ENCODE data around the gene TAF7L. TPM values are rescaled to one million over a fixed set of nuclear protein-coding genes. Genes with fewer than 3 reads are reported as not detected.
"Not testable (repeated sequence)": the region's sequence is repeated elsewhere in the genome, so short reads cannot be mapped to it uniquely, and the experiment has no call there.

Gene TAF7L, protein sequence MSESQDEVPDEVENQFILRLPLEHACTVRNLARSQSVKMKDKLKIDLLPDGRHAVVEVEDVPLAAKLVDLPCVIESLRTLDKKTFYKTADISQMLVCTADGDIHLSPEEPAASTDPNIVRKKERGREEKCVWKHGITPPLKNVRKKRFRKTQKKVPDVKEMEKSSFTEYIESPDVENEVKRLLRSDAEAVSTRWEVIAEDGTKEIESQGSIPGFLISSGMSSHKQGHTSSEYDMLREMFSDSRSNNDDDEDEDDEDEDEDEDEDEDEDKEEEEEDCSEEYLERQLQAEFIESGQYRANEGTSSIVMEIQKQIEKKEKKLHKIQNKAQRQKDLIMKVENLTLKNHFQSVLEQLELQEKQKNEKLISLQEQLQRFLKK
- total RNA-seq (2021) (0.24 and 0.25 TPM in 2 replicates), Bru-seq, nascent RNA (percentile 26 among the genes with signal in this experiment), BruChase-seq, experiment 1, labeled RNA remaining after a 2-hour chase (percentile 32 among the genes with signal in this experiment), BruChase-seq, experiment 2, labeled RNA remaining after a 6-hour chase (percentile 39 among the genes with signal in this experiment)
- long read RNA-seq, result 0 reads

DNA sequence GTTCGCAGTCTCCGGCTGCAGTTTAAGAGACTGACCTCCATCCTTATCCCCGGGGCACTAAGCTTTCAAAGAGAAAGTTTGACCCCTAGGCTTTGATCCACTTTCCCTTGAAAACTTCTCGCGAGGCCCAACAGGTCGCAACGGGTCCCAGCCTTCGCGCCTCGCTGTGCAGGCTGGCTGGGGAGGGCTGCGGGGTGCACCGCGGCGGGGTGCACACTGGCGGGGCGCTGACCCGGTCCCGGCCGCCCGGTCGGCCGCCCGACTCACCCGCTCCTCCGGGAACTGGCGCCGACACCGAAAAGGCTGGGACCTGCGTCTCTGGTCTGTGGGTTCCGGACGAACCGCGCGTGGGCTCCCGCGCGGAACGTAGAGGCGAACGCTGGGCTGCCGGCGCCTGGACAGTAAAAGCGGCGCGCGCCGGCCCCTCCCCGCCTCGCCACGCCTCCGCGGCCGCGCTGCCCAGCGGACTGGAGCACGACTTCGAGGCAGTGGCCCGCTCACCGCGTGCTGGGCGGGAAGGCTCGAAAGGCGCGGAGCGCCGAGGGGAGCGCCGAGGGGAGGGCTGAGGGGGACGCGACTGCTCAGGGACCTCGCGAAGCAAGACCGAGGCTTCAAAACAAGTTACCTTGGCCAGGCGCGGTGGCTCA is at the start of gene TAF7L:
Gene TAF7L, minus strand, starts transcription at position 378 of the 647 bp plus-strand sequence. CDS start 3,791 bp downstream, outside the sequence.
- CTCF ChIA-PET, result no interaction called here
- no peaks in the 10 kb centered on the region for H3K36me3 ChIP-seq (ENCODE audit: low read depth)
- intact Hi-C loops (cut with micrococcal nuclease; ENCODE audit: unreplicated experiment), result no loop called here
- TF ChIP-seq EZH2 (IDR thresholded peaks at IDR 0.05; ENCODE audit: low read depth), result no peak
- TF ChIP-seq, protein P1, sequence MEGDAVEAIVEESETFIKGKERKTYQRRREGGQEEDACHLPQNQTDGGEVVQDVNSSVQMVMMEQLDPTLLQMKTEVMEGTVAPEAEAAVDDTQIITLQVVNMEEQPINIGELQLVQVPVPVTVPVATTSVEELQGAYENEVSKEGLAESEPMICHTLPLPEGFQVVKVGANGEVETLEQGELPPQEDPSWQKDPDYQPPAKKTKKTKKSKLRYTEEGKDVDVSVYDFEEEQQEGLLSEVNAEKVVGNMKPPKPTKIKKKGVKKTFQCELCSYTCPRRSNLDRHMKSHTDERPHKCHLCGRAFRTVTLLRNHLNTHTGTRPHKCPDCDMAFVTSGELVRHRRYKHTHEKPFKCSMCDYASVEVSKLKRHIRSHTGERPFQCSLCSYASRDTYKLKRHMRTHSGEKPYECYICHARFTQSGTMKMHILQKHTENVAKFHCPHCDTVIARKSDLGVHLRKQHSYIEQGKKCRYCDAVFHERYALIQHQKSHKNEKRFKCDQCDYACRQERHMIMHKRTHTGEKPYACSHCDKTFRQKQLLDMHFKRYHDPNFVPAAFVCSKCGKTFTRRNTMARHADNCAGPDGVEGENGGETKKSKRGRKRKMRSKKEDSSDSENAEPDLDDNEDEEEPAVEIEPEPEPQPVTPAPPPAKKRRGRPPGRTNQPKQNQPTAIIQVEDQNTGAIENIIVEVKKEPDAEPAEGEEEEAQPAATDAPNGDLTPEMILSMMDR (conservative IDR thresholded peaks at IDR 0.05), result no peak
- H3K4me3 ChIP-seq, result no peak within 1 kb of the TSS
- no peak within 1 kb of the TSS for H2AFZ ChIP-seq
- no peaks in the 10 kb centered on the region for H4K20me1 ChIP-seq (ENCODE audit: insufficient read depth)
- DNase-seq, result no peak
- H3K79me2 ChIP-seq (ENCODE audit: low read depth), result no peaks in the 10 kb centered on the region
- BruUV-seq (replicated peaks), result no TSS peak
- POLR2A ChIA-PET (ENCODE audit: unreplicated experiment), result no interaction called here
- H3K27me3 ChIP-seq (ENCODE audit: insufficient read depth, low read depth), result no peaks in the 10 kb centered on the region
- H3K4me1 ChIP-seq (replicated peaks; ENCODE audit: insufficient read depth), result no peaks in the 10 kb centered on the region
- no peaks in the 10 kb centered on the region for H3K9me3 ChIP-seq (ENCODE audit: insufficient read depth, low read depth)
- no peak within 1 kb of the TSS for H3K4me2 ChIP-seq
- no peak within 1 kb of the TSS for H3K27ac ChIP-seq
- H3K9me2 ChIP-seq (ENCODE audit: insufficient read depth), result no peaks in the 10 kb centered on the region
- H3F3A ChIP-seq (ENCODE audit: insufficient read depth, low read depth), result no peaks in the 10 kb centered on the region

DNA sequence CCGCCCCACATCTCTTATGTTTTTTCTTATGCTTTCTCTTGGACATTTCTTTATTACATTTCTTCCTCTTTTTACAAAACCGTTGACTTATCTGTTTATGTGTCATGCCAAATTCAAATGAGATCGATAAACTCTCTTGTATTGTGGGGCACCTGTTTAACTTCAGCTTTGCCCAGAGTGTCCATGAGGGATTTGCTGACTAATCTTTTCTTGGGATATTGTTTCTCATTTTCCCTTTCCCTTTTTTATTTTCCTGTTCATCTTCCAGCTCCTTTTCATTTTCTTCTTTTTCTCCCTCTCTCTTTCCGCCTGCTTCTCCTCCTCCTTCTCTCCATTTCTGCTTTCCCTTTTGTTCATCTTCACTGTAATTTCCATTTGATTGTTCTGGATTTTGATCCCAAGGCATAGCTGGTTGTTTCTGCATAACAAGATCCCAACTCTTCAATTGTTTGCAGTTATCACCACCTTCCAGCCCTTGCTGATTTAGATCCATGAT is 46.7 kb upstream of the TAF7L start:
- Histone ChIP-seq H3K9me3 (ENCODE audit: insufficient read depth, low read depth) (no peaks in the 10 kb centered on the region), H3K4me2 (no peak overlapping the region), H3K9me2 (ENCODE audit: insufficient read depth) (no peaks in the 10 kb centered on the region), H2AFZ (no peak overlapping the region), H3K79me2 (ENCODE audit: low read depth) (no peaks in the 10 kb centered on the region), H3K27ac (no peak overlapping the region), H3K27me3 (ENCODE audit: insufficient read depth, low read depth) (no peaks in the 10 kb centered on the region), H3K36me3 (ENCODE audit: low read depth) (no peaks in the 10 kb centered on the region), H3K4me3 (no peak overlapping the region), H3F3A (ENCODE audit: insufficient read depth, low read depth) (no peaks in the 10 kb centered on the region), H3K4me1 (replicated peaks; ENCODE audit: insufficient read depth) (no peaks in the 10 kb centered on the region), H4K20me1 (ENCODE audit: insufficient read depth) (no peaks in the 10 kb centered on the region)
- ChIA-PET POLR2A (ENCODE audit: unreplicated experiment) (no interaction called here), CTCF (no interaction called here)
- no TSS peak for BruUV-seq (replicated peaks)
- no peak for DNase-seq
- TF ChIP-seq EZH2 (IDR thresholded peaks at IDR 0.05; ENCODE audit: low read depth), result no peak
- TF ChIP-seq, protein P1 (conservative IDR thresholded peaks at IDR 0.05), result no peak
- intact Hi-C loops (cut with micrococcal nuclease; ENCODE audit: unreplicated experiment), result no loop called here

DNA sequence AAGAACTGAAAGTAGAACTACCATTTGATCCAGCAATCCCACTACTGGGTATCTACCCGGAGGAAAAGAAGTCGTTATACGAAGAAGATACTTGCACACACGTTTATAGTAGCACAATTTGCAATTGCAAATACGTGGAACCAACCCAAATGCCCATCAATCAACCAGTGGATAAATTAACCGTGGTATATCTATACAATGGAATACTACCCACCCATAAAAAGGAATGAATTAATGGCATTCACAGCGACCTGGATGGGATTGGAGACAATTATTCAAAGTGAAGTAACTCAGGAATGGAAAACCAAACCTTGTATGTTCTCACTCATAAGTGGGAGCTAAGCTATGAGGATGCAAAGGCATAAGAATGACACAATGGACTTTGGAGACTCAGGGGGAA is 43.2 kb upstream of the TAF7L start:
- DNase-seq; H3K9me3 ChIP-seq (ENCODE audit: insufficient read depth, low read depth); H3K4me1 ChIP-seq (replicated peaks; ENCODE audit: insufficient read depth); H3K36me3 ChIP-seq (ENCODE audit: low read depth); H3F3A ChIP-seq (ENCODE audit: insufficient read depth, low read depth); H4K20me1 ChIP-seq (ENCODE audit: insufficient read depth); intact Hi-C loops (cut with micrococcal nuclease; ENCODE audit: unreplicated experiment); H3K4me2 ChIP-seq; POLR2A ChIA-PET (ENCODE audit: unreplicated experiment); BruUV-seq (replicated peaks); H3K27ac ChIP-seq; H3K9me2 ChIP-seq (ENCODE audit: insufficient read depth); H3K4me3 ChIP-seq; H3K27me3 ChIP-seq (ENCODE audit: insufficient read depth, low read depth); CTCF ChIA-PET; H2AFZ ChIP-seq; H3K79me2 ChIP-seq (ENCODE audit: low read depth): not testable (repeated sequence)

DNA sequence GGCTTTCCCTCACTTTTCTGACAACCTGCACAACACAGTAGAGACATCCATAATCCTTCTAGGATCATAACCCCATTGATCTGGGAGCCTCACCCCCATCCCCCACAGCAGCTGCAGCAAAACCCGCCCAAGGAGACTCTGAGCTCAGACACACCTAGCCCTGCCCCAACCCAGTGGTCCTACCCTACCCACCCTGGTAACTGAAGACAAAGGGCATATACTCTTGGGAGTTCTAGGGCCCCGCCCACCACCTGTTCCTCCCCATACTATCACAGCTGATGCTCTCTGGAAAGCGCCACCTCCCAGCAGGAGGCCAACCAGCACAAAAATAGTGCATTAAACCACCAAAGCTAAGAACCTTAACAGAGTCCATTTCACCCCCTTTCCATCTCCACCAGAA is 35.5 kb upstream of the TAF7L start:
- H3K27ac ChIP-seq; H3K9me2 ChIP-seq (ENCODE audit: insufficient read depth); H3K4me1 ChIP-seq (replicated peaks; ENCODE audit: insufficient read depth); H3K4me2 ChIP-seq; H3K79me2 ChIP-seq (ENCODE audit: low read depth); H3K36me3 ChIP-seq (ENCODE audit: low read depth); H2AFZ ChIP-seq; H3K9me3 ChIP-seq (ENCODE audit: insufficient read depth, low read depth); intact Hi-C loops (cut with micrococcal nuclease; ENCODE audit: unreplicated experiment); DNase-seq; H3K27me3 ChIP-seq (ENCODE audit: insufficient read depth, low read depth); CTCF ChIA-PET; H4K20me1 ChIP-seq (ENCODE audit: insufficient read depth); BruUV-seq (replicated peaks); H3K4me3 ChIP-seq; H3F3A ChIP-seq (ENCODE audit: insufficient read depth, low read depth): not testable (repeated sequence)
- POLR2A ChIA-PET (ENCODE audit: unreplicated experiment), result interaction anchor here (0.6 kb wide), 1 partner anchor 86 kb away, joined by 3 read pairs; no protein-coding TSS in a partner anchor

All from PC-9 (cell line).